Measurements from ENCODE around the gene SMYD5.
"Not testable (repeated sequence)": the region's sequence is repeated elsewhere in the genome, so short reads cannot be mapped to it uniquely, and the experiment has no call there.

SMYD5 gene

GRCh38 chr2:73262108-73262651, 48.1 kb downstream of the SMYD5 start:
- DNase-seq, result no peak

- DNase-seq, result not testable (repeated sequence)
These were observed 48.8 kb downstream of the SMYD5 start for GRCh38 chr2:73262691-73263429.

GRCh38 chr2:73263540-73264331, 49.7 kb downstream of the SMYD5 start:
- DNase-seq, result no peak

GRCh38 chr2:73264332-73264606, 50.2 kb downstream of the SMYD5 start:
- DNase-seq, result no peak

GRCh38 chr2:73264783-73265182, 50.7 kb downstream of the SMYD5 start:
- no peak for DNase-seq

GRCh38 chr2:73265298-73266060, 51.4 kb downstream of the SMYD5 start:
- DNase-seq, result no peak

- no peak for DNase-seq
These were observed 52.2 kb downstream of the SMYD5 start for GRCh38 chr2:73266061-73266901.

- no peak for DNase-seq
These were observed 53.0 kb downstream of the SMYD5 start for GRCh38 chr2:73267008-73267407.

- DNase-seq, result no peak
These were observed 54.4 kb downstream of the SMYD5 start for GRCh38 chr2:73268366-73268829.

- DNase-seq, result peak; percentile 62 to 82 (median 72)
These were observed 55.0 kb downstream of the SMYD5 start for GRCh38 chr2:73268830-73269685.

GRCh38 chr2:73269686-73270465, 55.8 kb downstream of the SMYD5 start:
- DNase-seq, result no peak

GRCh38 chr2:73272270-73272669, 58.2 kb downstream of the SMYD5 start:
- no peak for DNase-seq
